CD4-positive, CD25-positive, alpha-beta regulatory T cell (primary cell): Measurements from ENCODE around the gene USP36. TPM values are rescaled to one million over a fixed set of nuclear protein-coding genes. Genes with fewer than 3 reads are reported as not detected.

Source experiments
- ATAC-seq, 2 donors: fragments of 150-1000 bp; cut with Tn5 transposase; one replicate each; pipeline ENCODE4 v1.10.0; 2021; ENCODE audit warnings: low read depth in 2 of 2, moderate number of reproducible peaks in 2 of 2, moderate library complexity in 1 of 2
- DNase-seq, 3 donors: peaks; one replicate each; pipeline versions ENCODE4 v3.0.0 to v3.0.0-alpha.2; 2012 to 2022; ENCODE audit warnings: mixed read lengths in 1 of 3
- H3K27ac ChIP-seq: one replicate; pipeline ENCODE4 v1.7.0; 2013; ENCODE audit warnings: mild to moderate bottlenecking, low read length; ENCODE audit not compliant: insufficient read depth, poor library complexity, severe bottlenecking
- H3K27me3 ChIP-seq: one replicate; pipeline ENCODE4 v1.7.0; 2013; ENCODE audit warnings: low read length; ENCODE audit not compliant: control insufficient read depth, insufficient read depth
- H3K36me3 ChIP-seq: one replicate; pipeline ENCODE4 v1.7.0; 2013; ENCODE audit warnings: mild to moderate bottlenecking, low read length, moderate library complexity; ENCODE audit not compliant: control insufficient read depth, insufficient read depth
- H3K4me1 ChIP-seq: 2 replicates; pipeline ENCODE4 v1.7.0; 2013; ENCODE audit warnings: mild to moderate bottlenecking, low read length; ENCODE audit not compliant: insufficient read depth, control insufficient read depth, poor library complexity, severe bottlenecking
- H3K4me3 ChIP-seq: one replicate; pipeline ENCODE4 v1.7.0; 2013; ENCODE audit warnings: low read depth, mild to moderate bottlenecking, low read length, moderate library complexity
- H3K9me3 ChIP-seq, 2 experiments: 1 replicate in 1 of 2; 2 replicates in 1 of 2; pipeline ENCODE4 v1.7.0; 2013; ENCODE audit warnings: low read length in 2 of 2, mild to moderate bottlenecking in 1 of 2, moderate library complexity in 1 of 2; ENCODE audit not compliant: control insufficient read depth in 2 of 2
- H3K27ac Mint-ChIP-seq, 3 donors: one replicate each; pipeline ENCODE4 v1.8.0; 2020 to 2022; ENCODE audit warnings: mild to moderate bottlenecking in 3 of 3, mixed read lengths in 3 of 3, moderate library complexity in 2 of 3
- H3K27me3 Mint-ChIP-seq: one replicate; pipeline ENCODE4 v1.8.0; 2022; ENCODE audit warnings: mild to moderate bottlenecking, mixed read lengths
- H3K36me3 Mint-ChIP-seq: one replicate; pipeline ENCODE4 v1.8.0; 2020; ENCODE audit warnings: mixed read lengths
- H3K4me1 Mint-ChIP-seq, 4 donors: one replicate each; pipeline ENCODE4 v1.8.0; 2020 to 2022; ENCODE audit warnings: mixed read lengths in 4 of 4, mild to moderate bottlenecking in 1 of 4
- H3K4me3 Mint-ChIP-seq, 4 donors: one replicate each; pipeline ENCODE4 v1.8.0; 2020 to 2022; ENCODE audit warnings: mild to moderate bottlenecking in 4 of 4, mixed read lengths in 4 of 4, moderate library complexity in 3 of 4
- H3K9me3 Mint-ChIP-seq, 7 donors: one replicate each; pipeline ENCODE4 v1.8.0; 2020 to 2022; ENCODE audit warnings: mixed read lengths in 7 of 7, mild to moderate bottlenecking in 3 of 7, moderate library complexity in 2 of 7
- polyA plus RNA-seq, 4 donors: library from polyadenylated mRNA; unstranded; fragments of 300-500 nt; fragmentation: Illumina TruSeq; gene quantifications; one replicate each; pipeline ENCODE4 v1.2.3, GENCODE V29; 2021
- total RNA-seq: library from RNA; stranded (reverse); gene quantifications from one replicate; pipeline ENCODE4 v1.2.3, GENCODE V29; 2022

USP36 gene
- total and polyA plus RNA-seq, 5 donors from 2014 or later, result 19.6 to 407 (median 21.3) TPM

DNA sequence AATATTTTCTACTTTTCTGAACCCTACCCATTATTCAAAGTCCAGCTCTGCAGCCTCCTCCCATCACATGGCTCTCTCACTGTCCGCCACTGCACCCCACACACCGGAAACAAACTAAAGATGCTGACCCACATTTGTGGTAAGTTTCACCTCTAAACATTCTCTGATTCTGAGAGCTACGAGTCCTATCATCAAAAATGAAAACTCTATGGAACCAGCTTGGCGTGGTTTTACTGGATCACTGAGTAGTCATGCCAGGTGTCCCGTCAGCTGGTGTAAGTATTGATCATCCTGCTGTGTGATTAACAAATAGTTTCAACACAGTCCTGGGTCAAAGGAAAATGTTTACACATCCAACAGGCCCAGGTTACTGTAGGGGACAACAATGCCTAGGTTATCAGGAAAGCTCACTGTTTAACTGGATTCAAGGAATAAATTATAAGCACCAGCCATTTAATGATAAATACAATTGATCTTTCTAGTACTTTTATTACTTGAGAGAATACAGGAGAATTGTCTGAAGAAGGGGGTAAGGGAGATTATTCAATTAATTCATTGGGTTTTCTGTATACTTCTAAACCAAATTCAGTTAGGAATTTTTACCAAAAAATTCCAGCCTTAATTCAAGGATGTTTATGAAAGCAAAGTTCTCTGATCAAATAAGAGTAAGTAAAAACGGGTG, 92.4 kb downstream of the USP36 start:
- Mint-ChIP-seq H3K9me3 (no peaks in the 10 kb centered on the region), H3K36me3 (peaks cover 18% of the 10 kb centered on the region), H3K4me1 (peaks cover 47 to 99% (median 82%) of the 10 kb centered on the region in 4 donors), H3K27ac (peak overlapping the region; percentile 94 to 97 (median 97)), H3K4me3 (peak overlapping the region; percentile 74 to 85 (median 80)), H3K27me3 (no peaks in the 10 kb centered on the region)
- DNase-seq (peak in 1 of 3 donors; percentile 67), ATAC-seq (no peak)
- H3K36me3 ChIP-seq, result peaks cover 16% of the 10 kb centered on the region
- peak overlapping the region; percentile 86 for H3K27ac ChIP-seq
- H3K4me1 ChIP-seq, result peaks cover 99% of the 10 kb centered on the region
- H3K27me3 ChIP-seq, result no peaks in the 10 kb centered on the region
- peak overlapping the region; percentile 91 for H3K4me3 ChIP-seq
- H3K9me3 ChIP-seq, result no peaks in the 10 kb centered on the region

DNA sequence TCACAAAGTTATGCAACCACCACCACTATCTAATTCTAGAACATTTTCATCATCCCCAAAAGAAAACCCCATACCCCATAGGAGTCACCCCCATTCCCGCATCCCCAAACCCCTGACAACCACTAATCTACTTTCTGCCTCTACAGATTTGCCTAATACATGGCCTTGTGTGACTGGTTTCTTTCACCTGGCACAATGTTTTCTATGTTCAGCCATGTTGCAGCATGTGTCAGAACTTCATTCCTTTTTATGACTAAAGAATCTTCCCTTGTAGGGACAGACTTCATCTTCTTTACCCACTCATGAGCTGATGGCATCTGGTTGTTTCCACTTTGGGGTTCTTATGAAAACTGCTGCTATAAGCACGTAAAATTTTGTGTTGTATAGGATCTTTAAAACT, 93.1 kb downstream of the USP36 start:
- DNase-seq (no peak), ATAC-seq (no peak)
- Mint-ChIP-seq H3K4me1 (peaks cover 51 to 97% (median 82%) of the 10 kb centered on the region in 4 donors), H3K36me3 (peaks cover 21% of the 10 kb centered on the region), H3K4me3 (peak overlapping the region; percentile 74 to 85 (median 80)), H3K27me3 (no peaks in the 10 kb centered on the region), H3K27ac (peak overlapping the region; percentile 94 to 97 (median 97)), H3K9me3 (no peaks in the 10 kb centered on the region)
- peak overlapping the region; percentile 86 for H3K27ac ChIP-seq
- peak overlapping the region; percentile 91 for H3K4me3 ChIP-seq
- H3K9me3 ChIP-seq, result no peaks in the 10 kb centered on the region
- H3K27me3 ChIP-seq, result no peaks in the 10 kb centered on the region
- H3K36me3 ChIP-seq, result peaks cover 20% of the 10 kb centered on the region
- H3K4me1 ChIP-seq, result peaks cover 99% of the 10 kb centered on the region

- peaks cover 47 to 97% (median 80%) of the 10 kb centered on the region in 4 donors for H3K4me1 Mint-ChIP-seq
- H3K27ac ChIP-seq, result peak overlapping the region; percentile 86
- no peaks in the 10 kb centered on the region for H3K9me3 Mint-ChIP-seq
- H3K36me3 Mint-ChIP-seq, result peaks cover 16% of the 10 kb centered on the region
- H3K4me3 Mint-ChIP-seq, result peak overlapping the region; percentile 74 to 85 (median 80)
- no peak for ATAC-seq
- DNase-seq, result no peak
- no peaks in the 10 kb centered on the region for H3K27me3 Mint-ChIP-seq
- no peaks in the 10 kb centered on the region for H3K9me3 ChIP-seq
- H3K27me3 ChIP-seq, result no peaks in the 10 kb centered on the region
- H3K4me3 ChIP-seq, result peak overlapping the region; percentile 91
- peaks cover 21% of the 10 kb centered on the region for H3K36me3 ChIP-seq
- H3K27ac Mint-ChIP-seq, result peak overlapping the region; percentile 94 to 97 (median 97)
- H3K4me1 ChIP-seq, result peaks cover 100% of the 10 kb centered on the region
Measured at GRCh38 chr17:78746949-78747269, 93.7 kb downstream of the USP36 start.

GRCh38 chr17:78746263-78746948, 94.2 kb downstream of the USP36 start:
- H3K9me3 Mint-ChIP-seq, result no peaks in the 10 kb centered on the region
- peak overlapping the region; percentile 51 to 85 (median 80) for H3K4me3 Mint-ChIP-seq
- peaks cover 45 to 97% (median 80%) of the 10 kb centered on the region in 4 donors for H3K4me1 Mint-ChIP-seq
- ATAC-seq (no peak), DNase-seq (no peak)
- Histone ChIP-seq H3K4me1 (peaks cover 100% of the 10 kb centered on the region), H3K27ac (peak overlapping the region; percentile 86), H3K4me3 (peak overlapping the region; percentile 91), H3K36me3 (peaks cover 26% of the 10 kb centered on the region), H3K27me3 (no peaks in the 10 kb centered on the region), H3K9me3 (no peaks in the 10 kb centered on the region)
- peak overlapping the region; percentile 94 to 97 (median 97) for H3K27ac Mint-ChIP-seq
- peaks cover 17% of the 10 kb centered on the region for H3K36me3 Mint-ChIP-seq
- H3K27me3 Mint-ChIP-seq, result no peaks in the 10 kb centered on the region

Other genes with a start within 250 kb of the USP36 start
- 487 TPM for gene CYTH1, start 58.5 kb downstream of the USP36 start, total RNA-seq
- 100 to 1,000 TPM; 202 to 214 (median 206) TPM for gene CYTH1, start 58.5 kb downstream of the USP36 start, polyA plus RNA-seq
- gene CEP295NL, start 62.4 kb upstream of the USP36 start, total RNA-seq, result 1.6 TPM
- under 1 TPM in 2 of 4 donors, not detected in 2; 0.25 to 0.78 TPM for gene CEP295NL, start 62.4 kb upstream of the USP36 start, polyA plus RNA-seq
- 6.5 TPM for gene TIMP2, start 84.6 kb upstream of the USP36 start, total RNA-seq
- gene TIMP2, start 84.6 kb upstream of the USP36 start, polyA plus RNA-seq, result under 1 TPM in 3 of 4 donors, not detected in 1; 0.29 to 0.46 (median 0.35) TPM
- gene LGALS3BP, start 139.1 kb upstream of the USP36 start, total RNA-seq, result 25.0 TPM
- gene LGALS3BP, start 139.1 kb upstream of the USP36 start, polyA plus RNA-seq, result 10 to 100 TPM; 23.4 to 43.5 (median 28.8) TPM
- 49.6 TPM for gene CANT1, start 168.9 kb upstream of the USP36 start, total RNA-seq
- 10 to 100 TPM in 1 of 4 donors, 1 to 10 TPM in 3; 8.5 to 11.7 (median 9.6) TPM for gene CANT1, start 168.9 kb upstream of the USP36 start, polyA plus RNA-seq
- gene C1QTNF1, start 183.4 kb upstream of the USP36 start, total RNA-seq, result not detected
- gene C1QTNF1, start 183.4 kb upstream of the USP36 start, polyA plus RNA-seq, result not detected
- 91.9 TPM for gene ENGASE, start 234.0 kb upstream of the USP36 start, total RNA-seq
- gene ENGASE, start 234.0 kb upstream of the USP36 start, polyA plus RNA-seq, result 1 to 10 TPM; 1.1 to 4.7 (median 2.4) TPM